HCT116 (cell line): ENCODE results near the gene CSRP1. TPM values are rescaled to one million over a fixed set of nuclear protein-coding genes. Genes with fewer than 3 reads are reported as not detected.

Experiments
- ATAC-seq: fragments of 200-7000 bp; cut with Tn5 transposase; 2 replicates; pipeline ENCODE4 v1.9.1; 2020; ENCODE audit warnings: mild to moderate bottlenecking, moderate library complexity
- BruUV-seq: library from RNA; stranded (reverse); fragments of 400-500 nt; replicated peaks from 2 replicates; lab custom pipeline; 2021; lab: Mats Ljungman, UMichigan
- CTCF ChIA-PET: fragments of 300-600 bp; sonication (Branson Sonifier 250); formaldehyde crosslinking; loops from one replicate; lab custom pipeline; 2021; ENCODE audit warnings: antibody characterized with exemption; lab: Charles Lee
- POLR2A ChIA-PET: fragments of 300-600, 350-600 bp; sonication (Branson Sonifier 250); formaldehyde crosslinking; loops from one replicate; lab custom pipeline; 2021; ENCODE audit warnings: antibody characterized with exemption; lab: Charles Lee
- RAD21 ChIA-PET, 2 experiments: fragments of 300-600 bp; sonication (Branson Sonifier 250); formaldehyde crosslinking; loops; one replicate each; lab custom pipeline; 2023; ENCODE audit warnings: low total read pairs in 2 of 2; ENCODE audit not compliant: uncharacterized antibody in 2 of 2, unreplicated experiment in 2 of 2, low non-redundant PET in 1 of 2; lab: Charles Lee
- DNase-seq: peaks from one replicate; pipeline ENCODE4 v3.0.0-alpha.2; 2010; ENCODE audit warnings: low read depth, low spot score
- H2AFZ ChIP-seq: fragments of 200-600 bp; shearing (Covaris generic), sonication (generic); 2 replicates; pipeline ENCODE4 v1.6.1; 2017; ENCODE audit warnings: low read depth, mixed run types, mixed read lengths, antibody characterized with exemption, low read length; ENCODE audit not compliant: poor library complexity, severe bottlenecking
- H3K27ac ChIP-seq: 2 replicates; pipeline ENCODE4 v1.5.1; 2012; ENCODE audit warnings: low read depth, low read length
- H3K27me3 ChIP-seq: fragments of 200-600 bp; sonication (generic); 2 replicates; pipeline ENCODE4 v1.6.1; 2016; ENCODE audit warnings: mixed run types, low read length, mixed read lengths; ENCODE audit not compliant: insufficient read depth
- H3K36me3 ChIP-seq, 2 experiments: fragments of 200-500 bp in 1 of 2; fragments of 200-600 bp in 1 of 2; sonication (Bioruptor generic) in 1 of 2; sonication (generic) in 1 of 2; 2 replicates each; pipeline versions ENCODE4 v1.5.1 to v1.6.1; 2014 to 2016; ENCODE audit warnings: low read length in 2 of 2, inconsistent platforms in 1 of 2, mixed read lengths in 1 of 2, mixed run types in 1 of 2; ENCODE audit not compliant: insufficient read depth in 2 of 2, control insufficient read depth in 1 of 2
- H3K4me1 ChIP-seq, 2 experiments: fragments of 200-600 bp in 1 of 2; sonication (generic) in 1 of 2; 2 replicates each; pipeline versions ENCODE4 v1.5.1 to v1.6.1; 2012 to 2017; ENCODE audit warnings: low read length in 2 of 2, inconsistent platforms in 1 of 2, mild to moderate bottlenecking in 1 of 2, mixed read lengths in 1 of 2, mixed run types in 1 of 2, moderate library complexity in 1 of 2; ENCODE audit not compliant: insufficient read depth in 2 of 2, control insufficient read depth in 1 of 2
- H3K4me2 ChIP-seq: fragments of 200-600 bp; sonication (generic); 2 replicates; pipeline ENCODE4 v1.6.1; 2017; ENCODE audit warnings: mixed run types, low read length, mixed read lengths
- H3K4me3 ChIP-seq, 2 experiments: fragments of 200-600 bp in 1 of 2; sonication (generic) in 1 of 2; replicated peaks in 1 of 2; 2 replicates each; pipeline ENCODE4 v1.5.1; 2011 to 2016; ENCODE audit warnings: low read length in 2 of 2, control low read depth in 1 of 2, low read depth in 1 of 2, mild to moderate bottlenecking in 1 of 2, mixed read lengths in 1 of 2, mixed run types in 1 of 2
- H3K79me2 ChIP-seq: fragments of 200-600 bp; sonication (generic); 2 replicates; pipeline ENCODE4 v1.6.1; 2017; ENCODE audit warnings: mild to moderate bottlenecking, mixed run types, low read length, moderate library complexity, mixed read lengths; ENCODE audit not compliant: insufficient read depth
- H3K9ac ChIP-seq: fragments of 200-600 bp; sonication (generic); 2 replicates; pipeline ENCODE4 v1.6.1; 2016; ENCODE audit warnings: low read length, mixed read lengths
- H3K9me2 ChIP-seq: fragments of 200-600 bp; sonication (generic), shearing (Covaris generic); 2 replicates; pipeline ENCODE4 v1.6.1; 2017; ENCODE audit warnings: mixed run types, mild to moderate bottlenecking, moderate library complexity; ENCODE audit not compliant: insufficient read depth
- H3K9me3 ChIP-seq, 2 experiments: fragments of 200-500 bp in 1 of 2; fragments of 200-600 bp in 1 of 2; sonication (Bioruptor generic) in 1 of 2; sonication (generic) in 1 of 2; 2 replicates each; pipeline ENCODE4 v1.6.1; 2014 to 2017; ENCODE audit warnings: low read length in 2 of 2, mixed read lengths in 2 of 2, inconsistent platforms in 1 of 2, low read depth in 1 of 2, mild to moderate bottlenecking in 1 of 2, mixed run types in 1 of 2, moderate library complexity in 1 of 2; ENCODE audit not compliant: control insufficient read depth in 1 of 2, insufficient read depth in 1 of 2
- H4K20me1 ChIP-seq: fragments of 200-600 bp; sonication (generic), shearing (Covaris generic); 2 replicates; pipeline ENCODE4 v1.6.1; 2017; ENCODE audit warnings: mixed run types, mild to moderate bottlenecking, moderate library complexity; ENCODE audit not compliant: insufficient read depth
- CBX3 ChIP-seq: IDR thresholded peaks from 2 replicates; pipeline ENCODE4 v1.6.1; 2012; ENCODE audit warnings: low read depth
- CEBPB ChIP-seq: IDR thresholded peaks from 2 replicates; pipeline ENCODE4 v1.6.1; 2012; ENCODE audit warnings: low read depth
- ELF1 ChIP-seq: IDR thresholded peaks from 2 replicates; pipeline ENCODE4 v1.6.1; 2012; ENCODE audit warnings: low read depth, borderline replicate concordance
- MAX ChIP-seq: IDR thresholded peaks from 2 replicates; pipeline ENCODE4 v1.6.1; 2012
- POLR2A ChIP-seq: IDR thresholded peaks from 2 replicates; pipeline ENCODE4 v1.7.0; 2011; ENCODE audit warnings: borderline replicate concordance; ENCODE audit not compliant: insufficient read depth, insufficient read length; ENCODE audit errors: extremely low read depth
- SIN3A ChIP-seq: IDR thresholded peaks from 2 replicates; pipeline ENCODE4 v1.6.1; 2012; ENCODE audit warnings: low read depth
- SP1 ChIP-seq: IDR thresholded peaks from 2 replicates; pipeline ENCODE4 v1.6.1; 2012; ENCODE audit warnings: low read depth
- ZFX ChIP-seq: fragments of 450-650 bp; IDR thresholded peaks from 2 replicates; pipeline ENCODE4 v1.6.1; 2017
- intact Hi-C: fragments of 100-400 bp; cut with micrococcal nuclease; formaldehyde crosslinking; loops from 2 replicates; pipeline ENCODE4 v1.10.0; 2022
- total RNA-seq: library from RNA; stranded (reverse); gene quantifications from one replicate; pipeline ENCODE4 v1.2.1, GENCODE V29; 2021; ENCODE audit not compliant: unreplicated experiment

The CSRP1 gene
- total RNA-seq, 1 experiment from 2014 or later = 51.7 TPM

- Histone ChIP-seq H2AFZ (no peak overlapping the region), H3K36me3 (no peaks in the 10 kb centered on the region), H4K20me1 (no peaks in the 10 kb centered on the region), H3K27ac (no peak overlapping the region), H3K9me2 (no peaks in the 10 kb centered on the region), H3K27me3 (no peaks in the 10 kb centered on the region), H3K4me3 (no peak overlapping the region), H3K4me2 (no peak overlapping the region), H3K79me2 (no peaks in the 10 kb centered on the region), H3K4me1 (peaks cover 18 to 37% of the 10 kb centered on the region in 2 experiments; a peak in 3 of 4 replicates), H3K9ac (no peak overlapping the region), H3K9me3 (no peaks in the 10 kb centered on the region)
- no peak for ATAC-seq
- intact Hi-C loops = no loop called here
- CTCF ChIA-PET = interaction anchor here (1.3 to 8.8 kb wide), 5 partner anchors 8 to 79 kb away, joined by 3 to 194 read pairs (median 5); partner anchors contain the start of gene CSRP1
- DNase-seq = no peak
- no TSS peak for BruUV-seq
- TF ChIP-seq POLR2A = no peak
- TF ChIP-seq MAX = no peak
- RAD21 ChIA-PET = no interaction called here
- POLR2A ChIA-PET = interaction anchor here (1.3 kb wide), 1 partner anchor 9 kb away, joined by 4 read pairs; the partner anchor contains the start of gene CSRP1
These were observed 8.3 kb upstream of the CSRP1 start for GRCh38 chr1:201515062-201515750.

- intact Hi-C loops = no loop called here
- H3K36me3 ChIP-seq = no peaks in the 10 kb centered on the region
- peaks cover 18 to 37% of the 10 kb centered on the region in 2 experiments; a peak in 3 of 4 replicates for H3K4me1 ChIP-seq
- TF ChIP-seq POLR2A = no peak
- no peak for TF ChIP-seq CEBPB
- TF ChIP-seq SP1 = no peak
- TF ChIP-seq ELF1 = no peak
- no peak for TF ChIP-seq SIN3A
- no peak for TF ChIP-seq CBX3
- TF ChIP-seq ZFX = no peak
- H3K79me2 ChIP-seq = no peaks in the 10 kb centered on the region
- no peak for ATAC-seq
- no peak overlapping the region for H3K4me3 ChIP-seq
- no peaks in the 10 kb centered on the region for H3K9me3 ChIP-seq
- no peaks in the 10 kb centered on the region for H3K9me2 ChIP-seq
- H3K9ac ChIP-seq = no peak overlapping the region
- BruUV-seq = no TSS peak
- H4K20me1 ChIP-seq = no peaks in the 10 kb centered on the region
- DNase-seq = no peak
- no peak overlapping the region for H3K27ac ChIP-seq
- no peak overlapping the region for H3K4me2 ChIP-seq
- H3K27me3 ChIP-seq = no peaks in the 10 kb centered on the region
- ChIA-PET CTCF (interaction anchor here (2.2 to 8.8 kb wide), 3 partner anchors 12 to 67 kb away, joined by 6 to 194 read pairs (median 41); no protein-coding TSS in a partner anchor), RAD21 (no interaction called here), POLR2A (no interaction called here)
- no peak overlapping the region for H2AFZ ChIP-seq
These were observed 7.5 kb upstream of the CSRP1 start for GRCh38 chr1:201514466-201514865.
